HCT116 (cell line): Measurements from ENCODE around the gene CDC42EP3. TPM values are rescaled to one million over a fixed set of nuclear protein-coding genes. Genes with fewer than 3 reads are reported as not detected.

Experiments
- ATAC-seq: fragments of 200-7000 bp; cut with Tn5 transposase; 2 replicates; pipeline ENCODE4 v1.9.1; 2020; ENCODE audit warnings: mild to moderate bottlenecking, moderate library complexity
- BruUV-seq: library from RNA; stranded (reverse); fragments of 400-500 nt; replicated peaks from 2 replicates; lab custom pipeline; 2021; lab: Mats Ljungman, UMichigan
- CTCF ChIA-PET: fragments of 300-600 bp; sonication (Branson Sonifier 250); formaldehyde crosslinking; loops from one replicate; lab custom pipeline; 2021; ENCODE audit warnings: antibody characterized with exemption; lab: Charles Lee
- POLR2A ChIA-PET: fragments of 300-600, 350-600 bp; sonication (Branson Sonifier 250); formaldehyde crosslinking; loops from one replicate; lab custom pipeline; 2021; ENCODE audit warnings: antibody characterized with exemption; lab: Charles Lee
- RAD21 ChIA-PET, 2 experiments: fragments of 300-600 bp; sonication (Branson Sonifier 250); formaldehyde crosslinking; loops; one replicate each; lab custom pipeline; 2023; ENCODE audit warnings: low total read pairs in 2 of 2; ENCODE audit not compliant: uncharacterized antibody in 2 of 2, unreplicated experiment in 2 of 2, low non-redundant PET in 1 of 2; lab: Charles Lee
- DNase-seq: peaks from one replicate; pipeline ENCODE4 v3.0.0-alpha.2; 2010; ENCODE audit warnings: low read depth, low spot score
- H2AFZ ChIP-seq: fragments of 200-600 bp; shearing (Covaris generic), sonication (generic); 2 replicates; pipeline ENCODE4 v1.6.1; 2017; ENCODE audit warnings: low read depth, mixed run types, mixed read lengths, antibody characterized with exemption, low read length; ENCODE audit not compliant: poor library complexity, severe bottlenecking
- H3K27ac ChIP-seq: 2 replicates; pipeline ENCODE4 v1.5.1; 2012; ENCODE audit warnings: low read depth, low read length
- H3K27me3 ChIP-seq: fragments of 200-600 bp; sonication (generic); 2 replicates; pipeline ENCODE4 v1.6.1; 2016; ENCODE audit warnings: mixed run types, low read length, mixed read lengths; ENCODE audit not compliant: insufficient read depth
- H3K36me3 ChIP-seq, 2 experiments: fragments of 200-500 bp in 1 of 2; fragments of 200-600 bp in 1 of 2; sonication (Bioruptor generic) in 1 of 2; sonication (generic) in 1 of 2; 2 replicates each; pipeline versions ENCODE4 v1.5.1 to v1.6.1; 2014 to 2016; ENCODE audit warnings: low read length in 2 of 2, inconsistent platforms in 1 of 2, mixed read lengths in 1 of 2, mixed run types in 1 of 2; ENCODE audit not compliant: insufficient read depth in 2 of 2, control insufficient read depth in 1 of 2
- H3K4me1 ChIP-seq, 2 experiments: fragments of 200-600 bp in 1 of 2; sonication (generic) in 1 of 2; 2 replicates each; pipeline versions ENCODE4 v1.5.1 to v1.6.1; 2012 to 2017; ENCODE audit warnings: low read length in 2 of 2, inconsistent platforms in 1 of 2, mild to moderate bottlenecking in 1 of 2, mixed read lengths in 1 of 2, mixed run types in 1 of 2, moderate library complexity in 1 of 2; ENCODE audit not compliant: insufficient read depth in 2 of 2, control insufficient read depth in 1 of 2
- H3K4me2 ChIP-seq: fragments of 200-600 bp; sonication (generic); 2 replicates; pipeline ENCODE4 v1.6.1; 2017; ENCODE audit warnings: mixed run types, low read length, mixed read lengths
- H3K4me3 ChIP-seq, 2 experiments: fragments of 200-600 bp in 1 of 2; sonication (generic) in 1 of 2; replicated peaks in 1 of 2; 2 replicates each; pipeline ENCODE4 v1.5.1; 2011 to 2016; ENCODE audit warnings: low read length in 2 of 2, control low read depth in 1 of 2, low read depth in 1 of 2, mild to moderate bottlenecking in 1 of 2, mixed read lengths in 1 of 2, mixed run types in 1 of 2
- H3K79me2 ChIP-seq: fragments of 200-600 bp; sonication (generic); 2 replicates; pipeline ENCODE4 v1.6.1; 2017; ENCODE audit warnings: mild to moderate bottlenecking, mixed run types, low read length, moderate library complexity, mixed read lengths; ENCODE audit not compliant: insufficient read depth
- H3K9ac ChIP-seq: fragments of 200-600 bp; sonication (generic); 2 replicates; pipeline ENCODE4 v1.6.1; 2016; ENCODE audit warnings: low read length, mixed read lengths
- H3K9me2 ChIP-seq: fragments of 200-600 bp; sonication (generic), shearing (Covaris generic); 2 replicates; pipeline ENCODE4 v1.6.1; 2017; ENCODE audit warnings: mixed run types, mild to moderate bottlenecking, moderate library complexity; ENCODE audit not compliant: insufficient read depth
- H3K9me3 ChIP-seq, 2 experiments: fragments of 200-500 bp in 1 of 2; fragments of 200-600 bp in 1 of 2; sonication (Bioruptor generic) in 1 of 2; sonication (generic) in 1 of 2; 2 replicates each; pipeline ENCODE4 v1.6.1; 2014 to 2017; ENCODE audit warnings: low read length in 2 of 2, mixed read lengths in 2 of 2, inconsistent platforms in 1 of 2, low read depth in 1 of 2, mild to moderate bottlenecking in 1 of 2, mixed run types in 1 of 2, moderate library complexity in 1 of 2; ENCODE audit not compliant: control insufficient read depth in 1 of 2, insufficient read depth in 1 of 2
- H4K20me1 ChIP-seq: fragments of 200-600 bp; sonication (generic), shearing (Covaris generic); 2 replicates; pipeline ENCODE4 v1.6.1; 2017; ENCODE audit warnings: mixed run types, mild to moderate bottlenecking, moderate library complexity; ENCODE audit not compliant: insufficient read depth
- CBX3 ChIP-seq: IDR thresholded peaks from 2 replicates; pipeline ENCODE4 v1.6.1; 2012; ENCODE audit warnings: low read depth
- CEBPB ChIP-seq: IDR thresholded peaks from 2 replicates; pipeline ENCODE4 v1.6.1; 2012; ENCODE audit warnings: low read depth
- CTCF ChIP-seq, 3 experiments: fragments of 200-600 bp in 1 of 3; sonication (generic) in 1 of 3; IDR thresholded peaks in 2 of 3; conservative IDR thresholded peaks in 1 of 3; 2 replicates each; pipeline ENCODE4 v1.5.1; 2012 to 2017; ENCODE audit warnings: low read depth in 2 of 3, low read length in 2 of 3, antibody characterized with exemption in 1 of 3, borderline replicate concordance in 1 of 3, control low read depth in 1 of 3, mild to moderate bottlenecking in 1 of 3, mixed read lengths in 1 of 3, mixed run types in 1 of 3, moderate library complexity in 1 of 3; ENCODE audit not compliant: insufficient read depth in 1 of 3
- ELF1 ChIP-seq: IDR thresholded peaks from 2 replicates; pipeline ENCODE4 v1.6.1; 2012; ENCODE audit warnings: low read depth, borderline replicate concordance
- EZH2 ChIP-seq: fragments of 200-600 bp; sonication (generic); IDR thresholded peaks from 2 replicates; pipeline ENCODE4 v1.6.1; 2017; ENCODE audit warnings: antibody characterized with exemption, mixed run types
- FOSL1 ChIP-seq: IDR thresholded peaks from 2 replicates; pipeline ENCODE4 v1.6.1; 2012; ENCODE audit warnings: low read depth
- MAX ChIP-seq: IDR thresholded peaks from 2 replicates; pipeline ENCODE4 v1.6.1; 2012
- POLR2A ChIP-seq: IDR thresholded peaks from 2 replicates; pipeline ENCODE4 v1.7.0; 2011; ENCODE audit warnings: borderline replicate concordance; ENCODE audit not compliant: insufficient read depth, insufficient read length; ENCODE audit errors: extremely low read depth
- POLR2AphosphoS5 ChIP-seq: IDR thresholded peaks from 2 replicates; pipeline ENCODE4 v1.6.1; 2011; ENCODE audit warnings: mild to moderate bottlenecking, low read depth, low read length, moderate library complexity
- RAD21 ChIP-seq: IDR thresholded peaks from 2 replicates; pipeline ENCODE4 v1.6.1; 2012; ENCODE audit warnings: low read depth, mild to moderate bottlenecking
- SIN3A ChIP-seq: IDR thresholded peaks from 2 replicates; pipeline ENCODE4 v1.6.1; 2012; ENCODE audit warnings: low read depth
- SP1 ChIP-seq: IDR thresholded peaks from 2 replicates; pipeline ENCODE4 v1.6.1; 2012; ENCODE audit warnings: low read depth
- SRF ChIP-seq: IDR thresholded peaks from 2 replicates; pipeline ENCODE4 v1.6.1; 2012; ENCODE audit warnings: low read depth
- TCF7L2 ChIP-seq: IDR thresholded peaks from 2 replicates; pipeline ENCODE4 v1.7.0; 2011; ENCODE audit warnings: borderline replicate concordance, inconsistent platforms; ENCODE audit not compliant: insufficient read depth, insufficient read length; ENCODE audit errors: extremely low read depth
- ZFX ChIP-seq: fragments of 450-650 bp; IDR thresholded peaks from 2 replicates; pipeline ENCODE4 v1.6.1; 2017
- intact Hi-C: fragments of 100-400 bp; cut with micrococcal nuclease; formaldehyde crosslinking; loops from 2 replicates; pipeline ENCODE4 v1.10.0; 2022
- total RNA-seq: library from RNA; stranded (reverse); gene quantifications from one replicate; pipeline ENCODE4 v1.2.1, GENCODE V29; 2021; ENCODE audit not compliant: unreplicated experiment

The CDC42EP3 gene
- total RNA-seq, 1 experiment from 2014 or later, result 38.2 TPM

- Histone ChIP-seq H4K20me1 (no peaks in the 10 kb centered on the region), H3K4me1 (no peaks in the 10 kb centered on the region), H3K4me3 (no peak overlapping the region), H3K27ac (no peak overlapping the region), H3K36me3 (peaks cover 0 to 17% of the 10 kb centered on the region in 2 experiments; a peak in 1 of 4 replicates), H3K79me2 (peaks cover 22% of the 10 kb centered on the region), H3K9me3 (no peaks in the 10 kb centered on the region), H2AFZ (no peak overlapping the region), H3K9me2 (no peaks in the 10 kb centered on the region)
- RAD21 ChIA-PET, result no interaction called here
- POLR2A ChIA-PET, result no interaction called here
- ATAC-seq, result no peak
- CTCF ChIA-PET, result interaction anchor here (1.7 kb wide), 1 partner anchor 10 kb away, joined by 4 read pairs; no protein-coding TSS in a partner anchor
- intact Hi-C loops, result no loop called here
- TF ChIP-seq FOSL1 (no peak), ELF1 (no peak), SRF (no peak), EZH2 (no peak), SP1 (no peak), CEBPB (no peak), MAX (no peak), TCF7L2 (no peak), CTCF (IDR thresholded peaks at IDR 0.05 in 2 of 3, conservative IDR thresholded peaks at IDR 0.05 in 1 of 3; ENCODE audit: borderline replicate concordance in 1 of 3, insufficient read depth in 1 of 3, low read depth in 2 of 3, low read length in 2 of 3) (no peak), POLR2AphosphoS5 (no peak), RAD21 (no peak), POLR2A (no peak), CBX3 (no peak), SIN3A (no peak), ZFX (no peak)
- TF ChIP-seq, all 23 proteins: peak for 0
- Histone ChIP-seq H3K4me2 (no peak overlapping the region), H3K9ac (no peak overlapping the region), H3K27me3 (no peaks in the 10 kb centered on the region)
- BruUV-seq, result no TSS peak
- DNase-seq, result no peak
These were observed 29.8 kb downstream of the CDC42EP3 start for GRCh38 chr2:37641582-37642171.
